HEK293 (cell line): Measurements from ENCODE around the gene MLLT1.
A peak's percentile ranks its signal among the peaks of the same experiment; 100 is the strongest.
"Not testable (repeated sequence)": the region's sequence is repeated elsewhere in the genome, so short reads cannot be mapped to it uniquely, and the experiment has no call there.

Experiments used
- CTCF ChIA-PET: fragments of 350-600 bp; formaldehyde crosslinking; extraction: SDS; loops from one replicate; lab custom pipeline; 2021; ENCODE audit warnings: antibody characterized with exemption; lab: Yijun Ruan, JAX
- POLR2A ChIA-PET: fragments of 300-600 bp; formaldehyde crosslinking; extraction: SDS; loops from one replicate; lab custom pipeline; 2020; ENCODE audit warnings: antibody characterized with exemption, inconsistent platforms; lab: Yijun Ruan, JAX
- H3K27ac ChIP-seq: fragments of 200-500 bp; sonication (Bioruptor generic); 2 replicates; pipeline ENCODE4 v1.5.1; 2014; ENCODE audit warnings: low read depth, low read length, control low read depth, inconsistent platforms; ENCODE audit errors: extremely low read depth
- H3K36me3 ChIP-seq, 2 experiments: fragments of 200-500 bp in 1 of 2; sonication (Bioruptor generic) in 1 of 2; 1 replicate in 1 of 2; 2 replicates in 1 of 2; pipeline ENCODE4 v1.5.1; 2014 to 2017; ENCODE audit warnings: inconsistent platforms in 2 of 2, low read length in 2 of 2; ENCODE audit not compliant: control insufficient read depth in 2 of 2, insufficient read depth in 1 of 2
- H3K4me1 ChIP-seq: fragments of 200-500 bp; sonication (Bioruptor generic); 2 replicates; pipeline ENCODE4 v1.5.1; 2014; ENCODE audit warnings: mild to moderate bottlenecking, low read length, inconsistent platforms; ENCODE audit not compliant: control insufficient read depth, insufficient read depth
- H3K4me3 ChIP-seq: 2 replicates; pipeline ENCODE4 v1.5.1; 2011; ENCODE audit warnings: low read depth, mild to moderate bottlenecking, control low read depth, low read length, moderate library complexity
- H3K9me3 ChIP-seq: fragments of 200-500 bp; sonication (Bioruptor generic); 2 replicates; pipeline ENCODE4 v1.5.1; 2014; ENCODE audit warnings: low read depth, low read length, inconsistent platforms; ENCODE audit not compliant: control insufficient read depth, insufficient read depth
- GLIS2 ChIP-seq: fragments of 450-650 bp; formaldehyde crosslinking; IDR thresholded peaks from 2 replicates; pipeline ENCODE4 v1.5.1; 2016; ENCODE audit warnings: missing biosample characterization, missing genetic modification characterization
- HOXC10 ChIP-seq: sonication (generic); formaldehyde crosslinking; IDR thresholded peaks from 2 replicates; pipeline ENCODE4 v1.8.1; 2023; ENCODE audit warnings: mild to moderate bottlenecking, missing genetic modification reagents
- MZF1 ChIP-seq: fragments of 450-650 bp; formaldehyde crosslinking; IDR thresholded peaks from 2 replicates; pipeline ENCODE4 v1.5.1; 2017; ENCODE audit warnings: missing biosample characterization, missing genetic modification characterization, borderline replicate concordance
- PRDM10 ChIP-seq: fragments of 450-650 bp; formaldehyde crosslinking; IDR thresholded peaks from 2 replicates; pipeline ENCODE4 v1.5.1; 2016; ENCODE audit warnings: missing biosample characterization, missing genetic modification characterization
- REPIN1 ChIP-seq: fragments of 450-650 bp; formaldehyde crosslinking; IDR thresholded peaks from 2 replicates; pipeline ENCODE4 v1.5.1; 2017; ENCODE audit warnings: missing biosample characterization, missing genetic modification characterization, low read depth
- TCF7L2 ChIP-seq: IDR thresholded peaks from 2 replicates; pipeline ENCODE4 v1.6.1; 2011; ENCODE audit warnings: low read depth, mild to moderate bottlenecking, inconsistent platforms, low read length, moderate library complexity, borderline replicate concordance
- ZBTB20 ChIP-seq: fragments of 450-650 bp; formaldehyde crosslinking; IDR thresholded peaks from 2 replicates; pipeline ENCODE4 v1.5.1; 2016; ENCODE audit warnings: missing biosample characterization, missing genetic modification characterization
- ZBTB48 ChIP-seq: fragments of 450-650 bp; formaldehyde crosslinking; IDR thresholded peaks from 2 replicates; pipeline ENCODE4 v1.5.1; 2016; ENCODE audit warnings: missing biosample characterization, missing genetic modification characterization
- ZBTB8A ChIP-seq: fragments of 450-650 bp; formaldehyde crosslinking; IDR thresholded peaks from 2 replicates; pipeline ENCODE4 v1.5.1; 2016; ENCODE audit warnings: missing biosample characterization, missing genetic modification characterization
- ZNF146 ChIP-seq: fragments of 450-650 bp; formaldehyde crosslinking; IDR thresholded peaks from 2 replicates; pipeline ENCODE4 v1.5.1; 2016; ENCODE audit warnings: missing biosample characterization, missing genetic modification characterization
- ZNF274 ChIP-seq, 2 experiments: fragments of 200-500 bp in 1 of 2; fragments of 450-650 bp in 1 of 2; sonication (Bioruptor generic) in 1 of 2; formaldehyde crosslinking in 1 of 2; IDR thresholded peaks; 2 replicates each; pipeline versions ENCODE4 v1.5.1 to v1.6.1; 2014 to 2016; ENCODE audit warnings: borderline replicate concordance in 1 of 2, inconsistent platforms in 1 of 2, low read length in 1 of 2, missing biosample characterization in 1 of 2, missing genetic modification characterization in 1 of 2
- ZNF335 ChIP-seq: fragments of 450-650 bp; formaldehyde crosslinking; conservative IDR thresholded peaks from 2 replicates; pipeline ENCODE4 v1.5.1; 2016; ENCODE audit warnings: missing biosample characterization, missing genetic modification characterization
- ZNF473 ChIP-seq: fragments of 450-650 bp; formaldehyde crosslinking; IDR thresholded peaks from 2 replicates; pipeline ENCODE4 v1.5.1; 2017; ENCODE audit warnings: missing biosample characterization, missing genetic modification characterization
- ZNF501 ChIP-seq: fragments of 450-650 bp; formaldehyde crosslinking; IDR thresholded peaks from 2 replicates; pipeline ENCODE4 v1.5.1; 2016; ENCODE audit warnings: missing biosample characterization, missing genetic modification characterization
- ZNF561 ChIP-seq: fragments of 450-650 bp; IDR thresholded peaks from 2 replicates; pipeline ENCODE4 v1.5.1; 2018; ENCODE audit warnings: missing biosample characterization, missing genetic modification characterization, borderline replicate concordance
- ZNF654 ChIP-seq: fragments of 450-650 bp; formaldehyde crosslinking; IDR thresholded peaks from 2 replicates; pipeline ENCODE4 v1.5.1; 2016; ENCODE audit warnings: low read depth, missing biosample characterization, missing genetic modification characterization
- ZNF704 ChIP-seq: fragments of 450-650 bp; formaldehyde crosslinking; IDR thresholded peaks from 2 replicates; pipeline ENCODE4 v1.5.1; 2016; ENCODE audit warnings: missing biosample characterization, missing genetic modification characterization
- ZNF76 ChIP-seq: fragments of 450-650 bp; formaldehyde crosslinking; IDR thresholded peaks from 2 replicates; pipeline ENCODE4; 2016; ENCODE audit warnings: low read depth, missing biosample characterization, missing genetic modification characterization, borderline replicate concordance
- ZNF768 ChIP-seq: fragments of 450-650 bp; formaldehyde crosslinking; IDR thresholded peaks from 2 replicates; pipeline ENCODE4 v1.5.1; 2018; ENCODE audit warnings: missing biosample characterization, mild to moderate bottlenecking, missing genetic modification characterization
- TF ChIP-seq, protein P1 (sequence below): fragments of 450-650 bp; formaldehyde crosslinking; optimal IDR thresholded peaks from 2 replicates; pipeline ENCODE3; 2016; ENCODE audit warnings: missing biosample characterization, mild to moderate bottlenecking, missing genetic modification characterization

The MLLT1 gene

GRCh38 chr19:6282393-6282792 lies 2.6 kb upstream of the MLLT1 start:
- H3K9me3 ChIP-seq, H3K4me1 ChIP-seq, H3K36me3 ChIP-seq, POLR2A ChIA-PET, CTCF ChIA-PET, H3K4me3 ChIP-seq, H3K27ac ChIP-seq: not testable (repeated sequence)
- TF ChIP-seq ZNF146 (tag by site-specific recombination): peak; percentile 64

DNA sequence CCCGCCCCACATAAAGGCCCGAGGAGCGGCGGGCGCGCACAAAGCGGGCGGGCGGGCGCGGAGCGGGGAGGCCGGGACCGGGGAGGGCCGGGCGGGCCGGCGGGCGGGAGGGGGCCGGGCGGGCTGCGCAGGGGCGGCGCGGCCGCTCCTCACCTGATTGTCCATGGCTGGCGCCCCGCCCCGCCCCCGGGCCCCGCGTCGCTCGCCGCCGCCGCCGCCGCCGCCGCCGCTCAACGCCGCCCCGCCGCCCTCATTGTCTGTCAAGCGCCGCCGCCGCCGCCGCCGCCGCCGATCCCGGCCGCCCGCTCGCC lies 200 bp downstream of the MLLT1 start:
- Histone ChIP-seq H3K27ac (peak overlapping the region; percentile 74; the same call in 1 of the 2 replicates), H3K4me3 (peak overlapping the region; percentile 72)

DNA sequence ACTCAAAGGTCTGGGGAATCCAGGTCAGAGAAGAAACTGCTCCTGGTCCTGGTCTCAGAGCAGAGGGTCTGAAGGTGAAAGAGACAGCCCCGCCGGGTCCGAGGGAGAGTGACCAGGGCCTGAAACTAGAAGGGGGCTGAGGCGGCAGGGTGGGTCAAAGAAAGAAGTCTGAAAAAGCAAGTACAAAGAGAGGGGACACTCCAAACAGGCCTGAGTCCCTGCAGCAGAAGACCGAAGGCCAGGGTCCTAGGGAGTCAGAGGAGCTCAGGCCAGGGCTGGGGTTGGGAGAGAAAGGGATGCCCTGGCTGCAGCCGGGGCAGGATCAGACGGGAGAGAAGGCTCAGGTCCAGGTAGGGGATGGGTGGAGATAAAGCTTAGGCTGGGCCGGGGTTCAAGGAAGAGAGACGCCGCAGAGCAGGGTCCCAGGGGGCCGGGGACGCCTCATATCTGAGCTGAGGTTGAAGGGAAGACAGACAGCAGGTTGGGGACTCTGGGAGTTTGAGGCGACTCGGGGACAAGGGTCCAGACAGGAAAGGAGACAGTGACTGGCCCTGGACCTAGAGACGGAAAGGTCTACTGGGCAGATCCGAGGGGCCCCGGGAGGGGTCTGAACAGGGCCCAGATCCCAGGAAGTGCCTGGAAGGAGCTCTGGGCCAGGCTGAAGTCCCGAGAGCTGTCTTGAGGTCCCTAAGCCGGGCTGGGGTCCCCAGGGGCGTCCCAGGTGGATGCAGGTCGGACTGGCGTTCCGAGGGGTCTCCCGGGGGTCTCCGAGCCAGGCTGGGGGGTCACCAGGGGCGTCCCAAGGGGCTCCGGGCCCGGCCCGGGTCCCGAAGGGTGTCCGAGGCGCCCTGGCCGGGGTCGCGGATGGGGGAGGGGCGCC lies 795 bp downstream of the MLLT1 start:
- Histone ChIP-seq H3K4me1 (peaks cover 14% of the 10 kb centered on the region), H3K27ac (peak overlapping the region; percentile 74; the same call in 1 of the 2 replicates), H3K36me3 (peaks cover 0 to 12% of the 10 kb centered on the region in 2 experiments; a peak in 1 of 3 replicates), H3K9me3 (no peaks in the 10 kb centered on the region), H3K4me3 (peak overlapping the region; percentile 72)
- POLR2A ChIA-PET: interaction anchor here (1.1 kb wide), 1 partner anchor 9 kb away, joined by 3 read pairs; no protein-coding TSS in a partner anchor
- CTCF ChIA-PET: interaction anchor here (0.5 to 0.7 kb wide), 5 partner anchors 17 to 567 kb away, joined by 3 to 5 read pairs (median 3); no protein-coding TSS in a partner anchor
- TF ChIP-seq ZNF76 (tag by site-specific recombination) (peak; percentile 57), TCF7L2 (no peak), ZNF335 (tag by site-specific recombination) (peak; percentile 52), PRDM10 (tag by site-specific recombination) (no peak), ZNF274 (IDR thresholded peaks at IDR 0.05; ENCODE audit: low read length) (no peak), ZNF274 (tag by site-specific recombination; IDR thresholded peaks at IDR 0.05; ENCODE audit: borderline replicate concordance) (no peak), GLIS2 (tag by site-specific recombination) (0 out of 2 replicates have a peak, but pooled peaks have one; percentile 33), HOXC10 (CRISPR knock-in tag) (no peak), ZNF473 (tag by site-specific recombination) (no peak), ZBTB48 (0 out of 2 replicates have a peak, but pooled peaks have one; percentile 51), ZBTB20 (tag by site-specific recombination) (peak; percentile 63; the same call in 1 of the 2 replicates), ZNF561 (tag by site-specific recombination) (no peak), ZNF704 (tag by site-specific recombination) (no peak), ZBTB8A (tag by site-specific recombination) (no peak)
- TF ChIP-seq, protein P1, sequence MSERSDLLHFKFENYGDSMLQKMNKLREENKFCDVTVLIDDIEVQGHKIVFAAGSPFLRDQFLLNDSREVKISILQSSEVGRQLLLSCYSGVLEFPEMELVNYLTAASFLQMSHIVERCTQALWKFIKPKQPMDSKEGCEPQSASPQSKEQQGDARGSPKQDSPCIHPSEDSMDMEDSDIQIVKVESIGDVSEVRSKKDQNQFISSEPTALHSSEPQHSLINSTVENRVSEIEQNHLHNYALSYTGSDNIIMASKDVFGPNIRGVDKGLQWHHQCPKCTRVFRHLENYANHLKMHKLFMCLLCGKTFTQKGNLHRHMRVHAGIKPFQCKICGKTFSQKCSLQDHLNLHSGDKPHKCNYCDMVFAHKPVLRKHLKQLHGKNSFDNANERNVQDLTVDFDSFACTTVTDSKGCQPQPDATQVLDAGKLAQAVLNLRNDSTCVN: peak; percentile 13

More for the DNA sequence above, 200 bp downstream of the MLLT1 start:
- TF ChIP-seq ZNF501 (tag by site-specific recombination) (no peak), MZF1 (tag by site-specific recombination) (no peak), REPIN1 (tag by site-specific recombination) (no peak), ZNF768 (tag by site-specific recombination) (no peak), ZNF654 (tag by site-specific recombination) (no peak)
- Histone ChIP-seq H3K9me3 (no peaks in the 10 kb centered on the region), H3K4me1 (peaks cover 10% of the 10 kb centered on the region), H3K36me3 (peaks cover 0 to 12% of the 10 kb centered on the region in 2 experiments; a peak in 1 of 3 replicates)
- ChIA-PET POLR2A (no interaction called here), CTCF (no interaction called here)
